Mesendoderm (in vitro differentiated cells): ENCODE data around the gene GTF2IRD1.

Source experiments
- DNase-seq: peaks from one replicate; pipeline ENCODE4 v3.0.0; 2013
- H2AK5ac ChIP-seq: 2 replicates; pipeline ENCODE4 v1.6.1; 2013; ENCODE audit warnings: low read length, inconsistent platforms
- H2BK120ac ChIP-seq: 2 replicates; pipeline ENCODE4 v1.6.1; 2013; ENCODE audit warnings: low read depth, mild to moderate bottlenecking, low read length, moderate library complexity, mixed read lengths
- H2BK15ac ChIP-seq: replicated peaks from 2 replicates; pipeline ENCODE4 v1.6.1; 2013; ENCODE audit warnings: low read depth, mild to moderate bottlenecking, moderate library complexity
- H2BK5ac ChIP-seq: 2 replicates; pipeline ENCODE4 v1.6.1; 2013; ENCODE audit warnings: low read length, inconsistent platforms
- H3K18ac ChIP-seq: 2 replicates; pipeline ENCODE4 v1.6.1; 2013; ENCODE audit warnings: mild to moderate bottlenecking, low read length, mixed read lengths
- H3K23ac ChIP-seq: one replicate; pipeline ENCODE4 v1.6.1; 2013; ENCODE audit warnings: low read length
- H3K27ac ChIP-seq: 2 replicates; pipeline ENCODE4 v1.5.1; 2013; ENCODE audit warnings: low read depth, mild to moderate bottlenecking, inconsistent platforms, low read length, moderate library complexity
- H3K27me3 ChIP-seq: 2 replicates; pipeline ENCODE4 v1.6.1; 2013; ENCODE audit warnings: low read length, control low read depth, mild to moderate bottlenecking, inconsistent platforms; ENCODE audit not compliant: insufficient read depth, poor library complexity
- H3K36me3 ChIP-seq: 2 replicates; pipeline ENCODE4 v1.6.1; 2013; ENCODE audit warnings: low read length, inconsistent platforms; ENCODE audit not compliant: control insufficient read depth, insufficient read depth
- H3K4ac ChIP-seq: one replicate; pipeline ENCODE4 v1.6.1; 2013; ENCODE audit warnings: low read depth, mild to moderate bottlenecking, low read length, moderate library complexity
- H3K4me1 ChIP-seq: 2 replicates; pipeline ENCODE4 v1.6.1; 2013; ENCODE audit warnings: low read depth, low read length, inconsistent platforms; ENCODE audit not compliant: control insufficient read depth
- H3K4me2 ChIP-seq: 2 replicates; pipeline ENCODE4 v1.6.1; 2013; ENCODE audit warnings: low read length
- H3K4me3 ChIP-seq: 2 replicates; pipeline ENCODE4 v1.5.1; 2013; ENCODE audit warnings: mild to moderate bottlenecking, low read length
- H3K56ac ChIP-seq: one replicate; pipeline ENCODE4 v1.6.1; 2013; ENCODE audit warnings: low read length
- H3K79me1 ChIP-seq: 2 replicates; pipeline ENCODE4 v1.6.1; 2013; ENCODE audit warnings: low read length, inconsistent platforms
- H3K79me2 ChIP-seq: 2 replicates; pipeline ENCODE4 v1.6.1; 2013; ENCODE audit warnings: mild to moderate bottlenecking, low read length; ENCODE audit not compliant: control insufficient read depth, insufficient read depth
- H3K9ac ChIP-seq: 2 replicates; pipeline ENCODE4 v1.6.1; 2013; ENCODE audit warnings: low read length, inconsistent platforms
- H4K5ac ChIP-seq: one replicate; pipeline ENCODE4 v1.6.1; 2013; ENCODE audit warnings: low read length
- H4K8ac ChIP-seq: one replicate; pipeline ENCODE4 v1.6.1; 2013; ENCODE audit warnings: low read depth, mild to moderate bottlenecking, control low read depth, low read length, moderate library complexity
- WGBS: extraction: QIAGEN DNeasy Blood & Tissue Kit; methylation state at CpG from one replicate; pipeline ENCODE4 v1.1.7; 2013; ENCODE audit warnings: low lambda C conversion rate, missing lambda C conversion rate; ENCODE audit not compliant: insufficient coverage; ENCODE audit errors: extremely low coverage; 5-methylcytosine and 5-hydroxymethylcytosine counted together

Gene GTF2IRD1

DNA sequence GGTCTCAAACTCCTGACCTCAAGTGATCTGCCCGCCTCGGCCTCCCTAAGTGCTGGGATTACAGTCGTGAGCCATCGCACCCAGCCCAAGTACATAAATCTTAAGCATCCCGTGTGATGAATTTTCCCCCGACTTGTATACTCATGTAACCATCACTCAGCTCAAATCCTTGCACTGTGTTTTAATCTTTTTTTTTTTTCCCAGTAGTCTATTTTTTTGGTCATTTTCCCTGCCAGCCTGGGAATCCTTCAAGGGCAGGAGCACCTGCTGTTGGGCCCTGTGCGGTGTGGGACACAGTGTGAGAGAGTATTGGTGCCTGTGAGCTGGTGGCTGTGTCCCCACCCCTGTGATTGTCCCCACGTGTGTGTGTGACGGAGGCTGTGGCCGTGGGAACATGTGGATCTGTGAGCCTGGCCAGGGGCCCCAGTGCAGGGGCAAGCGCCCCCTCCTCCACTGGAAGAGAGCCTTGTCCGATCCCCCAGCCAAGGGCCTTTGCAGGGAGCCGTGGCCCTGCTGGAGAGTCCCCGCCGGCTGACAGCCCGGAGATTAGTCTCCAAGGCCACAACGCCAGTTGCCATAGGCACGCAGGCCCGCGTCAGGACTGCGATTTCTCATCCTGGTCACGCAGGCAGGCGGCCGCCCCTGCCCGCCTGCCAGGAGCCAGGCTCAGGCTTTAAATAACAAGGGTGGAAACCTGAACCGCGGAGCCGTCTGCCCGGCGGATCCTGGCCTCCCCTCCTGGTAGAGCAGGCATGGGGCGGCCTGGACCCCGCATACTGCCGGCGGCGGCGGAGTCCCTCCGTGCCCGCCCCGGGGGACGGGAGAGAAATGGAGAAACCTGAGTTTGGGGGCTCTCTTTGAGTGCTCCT is 26.5 kb downstream of the GTF2IRD1 start:
- Histone ChIP-seq H3K56ac (peak overlapping the region; percentile 74), H3K4me2 (no peak overlapping the region), H3K9ac (peak overlapping the region; percentile 56), H2BK120ac (no peak overlapping the region), H2BK5ac (no peak overlapping the region), H3K27me3 (no peaks in the 10 kb centered on the region), H2BK15ac (no peak overlapping the region), H3K18ac (no peak overlapping the region), H3K79me2 (peaks cover 19% of the 10 kb centered on the region), H3K23ac (peak overlapping the region; percentile 94), H3K36me3 (no peaks in the 10 kb centered on the region), H3K79me1 (peaks cover 25% of the 10 kb centered on the region), H4K5ac (no peak overlapping the region), H3K4me1 (peaks cover 9% of the 10 kb centered on the region), H3K4ac (no peak overlapping the region), H4K8ac (no peak overlapping the region), H3K27ac (peak overlapping the region; percentile 19), H3K4me3 (no peak overlapping the region), H2AK5ac (no peak overlapping the region)
- no CpG with 5 or more reads among the region's 40 CpGs for WGBS
- peak; percentile 89 for DNase-seq

DNA sequence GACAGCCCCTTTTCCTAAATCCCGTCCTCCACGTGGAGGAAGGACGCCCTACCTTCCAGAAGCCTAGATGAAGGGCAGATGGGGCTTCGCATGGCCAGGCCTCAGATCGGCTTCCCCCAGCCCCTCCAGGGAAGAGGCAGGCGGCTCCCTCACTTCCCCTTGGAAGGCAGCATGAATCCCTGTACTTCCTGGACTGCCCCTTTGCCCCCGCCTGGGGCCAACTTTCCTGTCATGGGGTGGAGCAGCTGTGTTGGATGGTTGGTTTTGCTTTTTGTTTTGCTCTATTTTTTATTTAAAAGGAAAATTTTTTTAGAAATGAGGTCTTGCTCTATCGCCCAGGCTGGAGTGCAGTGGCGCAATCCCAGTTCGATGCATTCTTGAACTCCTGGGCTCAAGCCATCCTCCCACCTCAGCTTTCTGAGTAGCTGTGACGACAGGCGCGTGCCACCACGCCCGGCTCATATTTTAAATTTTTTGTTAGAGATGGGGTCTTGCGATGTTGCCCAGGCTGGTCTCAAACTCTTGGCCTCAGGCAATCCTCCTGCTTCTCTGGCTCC is 27.2 kb downstream of the GTF2IRD1 start:
- H4K8ac ChIP-seq = no peak overlapping the region
- no peaks in the 10 kb centered on the region for H3K36me3 ChIP-seq
- H3K27ac ChIP-seq = peak overlapping the region; percentile 19
- H2AK5ac ChIP-seq = no peak overlapping the region
- no peak overlapping the region for H3K18ac ChIP-seq
- H3K27me3 ChIP-seq = no peaks in the 10 kb centered on the region
- peak overlapping the region; percentile 94 for H3K23ac ChIP-seq
- no peak overlapping the region for H3K4me2 ChIP-seq
- H2BK15ac ChIP-seq = no peak overlapping the region
- H3K4me3 ChIP-seq = no peak overlapping the region
- no peak overlapping the region for H2BK120ac ChIP-seq
- no CpG with 5 or more reads among the region's 16 CpGs for WGBS
- peaks cover 13% of the 10 kb centered on the region for H3K79me2 ChIP-seq
- H3K79me1 ChIP-seq = peaks cover 21% of the 10 kb centered on the region
- H3K4ac ChIP-seq = no peak overlapping the region
- H4K5ac ChIP-seq = no peak overlapping the region
- H3K4me1 ChIP-seq = peaks cover 9% of the 10 kb centered on the region
- peak overlapping the region; percentile 56 for H3K9ac ChIP-seq
- peak; percentile 44 for DNase-seq
- no peak overlapping the region for H2BK5ac ChIP-seq
- H3K56ac ChIP-seq = peak overlapping the region; percentile 74

DNA sequence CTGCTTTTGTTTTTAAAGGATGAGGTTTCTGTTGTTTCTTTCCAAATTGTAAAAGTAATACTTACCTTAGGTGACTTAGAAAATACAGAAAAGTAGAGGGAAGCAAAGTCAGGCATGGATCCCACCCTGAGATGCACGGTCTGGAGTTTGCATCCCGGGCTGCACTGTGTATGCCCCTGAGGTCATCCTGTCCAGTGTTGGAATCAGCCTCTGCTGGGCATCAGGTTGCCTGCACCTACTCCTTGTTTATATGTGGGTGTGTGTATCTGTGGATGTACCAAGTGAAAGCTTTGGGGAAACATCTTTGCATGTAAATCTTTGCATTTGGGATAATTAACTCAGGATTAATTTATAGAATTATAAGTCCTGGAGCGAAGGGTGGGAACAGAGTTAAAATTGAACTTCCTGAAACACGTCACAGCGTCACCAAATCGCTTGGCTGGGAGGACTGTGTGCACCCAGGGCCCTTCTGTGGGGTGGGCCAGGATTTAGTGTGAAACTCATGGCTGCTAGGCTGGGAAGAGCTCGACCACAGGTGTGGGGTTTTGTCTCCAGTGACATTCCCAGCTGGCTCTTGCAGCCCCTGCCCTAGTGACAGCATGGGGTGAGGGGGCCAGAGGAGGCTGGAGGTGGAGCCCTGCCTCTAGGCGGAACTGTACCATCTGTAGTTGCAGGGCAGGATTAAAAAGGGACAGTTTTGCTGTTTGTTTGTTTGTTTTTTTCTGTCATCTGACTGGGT is 27.9 kb downstream of the GTF2IRD1 start:
- Histone ChIP-seq H3K27ac (no peak overlapping the region), H3K79me2 (peaks cover 11% of the 10 kb centered on the region), H3K27me3 (no peaks in the 10 kb centered on the region), H4K8ac (no peak overlapping the region), H3K4me2 (no peak overlapping the region), H3K4me3 (no peak overlapping the region), H3K36me3 (no peaks in the 10 kb centered on the region), H2BK5ac (no peak overlapping the region), H3K4me1 (peaks cover 9% of the 10 kb centered on the region), H3K9ac (no peak overlapping the region), H3K4ac (no peak overlapping the region), H3K18ac (no peak overlapping the region), H3K23ac (peak overlapping the region; percentile 87), H3K79me1 (peaks cover 23% of the 10 kb centered on the region), H2BK15ac (no peak overlapping the region), H2BK120ac (no peak overlapping the region), H3K56ac (peak overlapping the region; percentile 25), H4K5ac (no peak overlapping the region), H2AK5ac (no peak overlapping the region)
- no CpG with 5 or more reads among the region's 8 CpGs for WGBS
- DNase-seq = no peak

DNA sequence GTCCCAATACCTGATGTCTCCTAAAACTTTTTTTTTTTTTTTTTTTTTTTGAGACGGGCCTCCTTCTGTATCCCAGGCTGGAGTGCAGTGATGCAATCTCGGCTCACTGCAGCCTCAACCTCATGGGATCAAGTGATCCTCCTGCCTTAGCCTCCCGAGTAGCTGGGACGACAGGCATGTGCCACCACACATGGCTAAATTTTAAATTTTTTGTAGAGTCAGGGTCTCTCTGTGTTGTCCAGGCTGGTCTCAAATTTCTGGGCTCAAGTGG is 28.4 kb downstream of the GTF2IRD1 start:
- no peak for DNase-seq
- no peak overlapping the region for H2BK5ac ChIP-seq
- H3K56ac ChIP-seq = no peak overlapping the region
- H2AK5ac ChIP-seq = no peak overlapping the region
- H3K27me3 ChIP-seq = no peaks in the 10 kb centered on the region
- peaks cover 9% of the 10 kb centered on the region for H3K79me2 ChIP-seq
- H3K23ac ChIP-seq = no peak overlapping the region
- H2BK120ac ChIP-seq = no peak overlapping the region
- no peak overlapping the region for H3K4ac ChIP-seq
- H3K9ac ChIP-seq = no peak overlapping the region
- no CpG with 5 or more reads among the region's 4 CpGs for WGBS
- peaks cover 21% of the 10 kb centered on the region for H3K79me1 ChIP-seq
- H3K18ac ChIP-seq = no peak overlapping the region
- H4K5ac ChIP-seq = no peak overlapping the region
- no peak overlapping the region for H4K8ac ChIP-seq
- H3K36me3 ChIP-seq = no peaks in the 10 kb centered on the region
- H3K4me1 ChIP-seq = peaks cover 9% of the 10 kb centered on the region
- no peak overlapping the region for H3K4me3 ChIP-seq
- H2BK15ac ChIP-seq = no peak overlapping the region
- no peak overlapping the region for H3K27ac ChIP-seq
- no peak overlapping the region for H3K4me2 ChIP-seq

DNA sequence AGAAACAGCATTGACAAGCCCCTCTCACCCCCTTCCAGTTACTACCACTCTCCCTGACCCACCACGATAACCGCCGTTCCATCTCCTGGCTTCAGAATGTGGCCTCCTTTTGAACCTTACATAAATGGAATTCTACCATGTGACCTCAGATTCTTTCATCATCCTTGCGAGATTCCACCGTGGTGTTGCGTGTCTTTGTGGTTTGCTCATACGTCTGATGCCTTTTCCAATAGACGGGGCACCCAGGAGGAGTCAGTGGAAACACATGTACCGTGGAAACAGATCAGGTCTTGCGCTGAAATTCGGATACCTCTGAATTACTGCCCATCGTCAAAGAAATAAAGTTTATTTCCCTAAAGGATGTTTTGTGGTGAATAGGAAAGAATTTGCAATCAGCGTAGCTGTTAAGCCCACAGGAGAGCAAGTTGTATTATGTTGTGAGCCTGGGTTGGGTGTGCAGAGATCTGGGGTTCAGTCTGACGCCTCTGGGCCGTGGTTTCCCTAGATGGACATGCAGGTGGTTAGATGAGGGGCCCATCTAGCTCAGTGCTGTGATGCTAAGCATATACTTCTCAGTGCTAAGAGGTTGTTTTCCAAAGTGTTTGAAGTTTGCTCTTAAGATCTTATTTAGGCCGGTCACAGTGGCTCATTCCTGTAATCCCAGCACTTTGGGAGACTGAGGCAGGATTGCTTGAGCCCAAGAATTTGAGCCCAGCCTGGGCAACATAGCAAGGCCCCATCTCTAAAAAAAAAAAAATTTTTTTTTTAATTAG is 29.1 kb downstream of the GTF2IRD1 start:
- no peak overlapping the region for H3K27ac ChIP-seq

More for the DNA sequence above, 29.1 kb downstream of the GTF2IRD1 start:
- H3K79me2 ChIP-seq = peaks cover 9% of the 10 kb centered on the region
- H3K56ac ChIP-seq = no peak overlapping the region
- H3K4me1 ChIP-seq = peaks cover 7% of the 10 kb centered on the region
- no peak overlapping the region for H2BK15ac ChIP-seq
- no peaks in the 10 kb centered on the region for H3K27me3 ChIP-seq
- WGBS = no CpG with 5 or more reads among the region's 16 CpGs
- no peak overlapping the region for H4K8ac ChIP-seq
- H3K18ac ChIP-seq = no peak overlapping the region
- no peak overlapping the region for H2BK120ac ChIP-seq
- H3K4me3 ChIP-seq = no peak overlapping the region
- H3K4ac ChIP-seq = no peak overlapping the region
- no peak overlapping the region for H2AK5ac ChIP-seq
- H3K79me1 ChIP-seq = peaks cover 20% of the 10 kb centered on the region
- no peak overlapping the region for H4K5ac ChIP-seq
- no peaks in the 10 kb centered on the region for H3K36me3 ChIP-seq
- H2BK5ac ChIP-seq = no peak overlapping the region
- H3K9ac ChIP-seq = no peak overlapping the region
- peak; percentile 86 for DNase-seq
- no peak overlapping the region for H3K23ac ChIP-seq
- H3K4me2 ChIP-seq = no peak overlapping the region
